ENCODE results near the gene PAPPA2. TPM values are rescaled to one million over a fixed set of nuclear protein-coding genes. Genes with fewer than 3 reads are reported as not detected.

Gene PAPPA2
- total and polyA plus RNA-seq, 2 of the 8 experiments (the other 6 are each of a cell fraction or from before 2014, with no cell fraction given), result 0.08 to 0.88 TPM

DNA sequence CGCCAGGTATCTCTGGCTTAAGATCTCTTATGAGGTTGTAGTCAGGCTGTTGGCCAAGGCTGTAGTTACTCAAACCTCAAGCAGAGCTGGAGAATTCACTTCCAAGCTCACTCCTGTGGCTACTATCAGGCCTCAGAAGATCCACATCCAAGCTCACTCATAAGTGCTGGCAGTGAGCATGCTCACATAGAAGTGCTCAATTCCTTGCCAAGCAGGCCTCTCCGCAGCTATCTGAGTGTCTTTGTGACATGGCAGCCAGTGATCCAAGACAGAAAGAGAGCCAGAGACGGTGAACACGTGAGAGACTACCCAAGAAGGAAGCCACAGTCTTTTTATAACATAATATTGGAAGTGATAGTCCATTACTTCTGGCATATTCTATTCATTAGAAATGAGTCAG, 278.2 kb downstream of the PAPPA2 start:
- Histone ChIP-seq H3K18ac (ENCODE audit: extremely low read depth, low read length) (no peak overlapping the region), H3K79me2 (ENCODE audit: control insufficient read depth in 1 of 2, insufficient read depth in 2 of 2, low read length in 2 of 2) (no peaks in the 10 kb centered on the region), H4K20me1 (replicated peaks in 1 of 2; ENCODE audit: control insufficient read depth in 1 of 2, insufficient read depth in 2 of 2, low read length in 2 of 2) (no peaks in the 10 kb centered on the region), H4K8ac (ENCODE audit: extremely low read depth, insufficient read depth, low read length) (no peak overlapping the region), H3K4me2 (ENCODE audit: insufficient read depth in 1 of 2, low read depth in 2 of 2, low read length in 2 of 2) (no peak overlapping the region), H3K4ac (replicated peaks; ENCODE audit: insufficient read length, low read depth, low read length) (no peak overlapping the region), H2BK5ac (ENCODE audit: low read depth, low read length) (no peak overlapping the region), H3K9ac (replicated peaks in 1 of 4; ENCODE audit: extremely low read depth in 1 of 4, low read depth in 3 of 4, low read length in 3 of 4) (no peak overlapping the region), H3K4me3 (ENCODE audit: extremely low read depth in 1 of 4, insufficient read depth in 2 of 4, low read depth in 3 of 4, low read length in 4 of 4) (no peak overlapping the region), H4K91ac (replicated peaks; ENCODE audit: insufficient read length, low read length) (no peak overlapping the region), H3K27ac (ENCODE audit: low read depth, low read length) (no peak overlapping the region), H2BK12ac (ENCODE audit: low read depth, low read length) (no peak overlapping the region), H2BK20ac (ENCODE audit: low read length) (no peak overlapping the region), H3K79me1 (ENCODE audit: low read depth, low read length) (no peaks in the 10 kb centered on the region), H3K4me1 (replicated peaks in 1 of 4; ENCODE audit: control insufficient read depth in 3 of 4, insufficient read depth in 4 of 4, low read length in 3 of 4) (peaks cover 0 to 3% (median 0%) of the 10 kb centered on the region in 4 experiments; a peak in 1 of 7 replicates), H3K23me2 (ENCODE audit: low read depth, low read length) (no peaks in the 10 kb centered on the region), H3K56ac (replicated peaks; ENCODE audit: insufficient read length, low read depth, low read length) (no peak overlapping the region), H3K23ac (ENCODE audit: insufficient read length) (no peak overlapping the region), H2AK5ac (ENCODE audit: low read depth, low read length) (no peak overlapping the region), H2BK120ac (replicated peaks; ENCODE audit: low read depth, low read length) (no peak overlapping the region), H3K14ac (ENCODE audit: insufficient read length) (no peak overlapping the region), H3K27me3 (replicated peaks in 1 of 4; ENCODE audit: control insufficient read depth in 3 of 4, extremely low read depth in 1 of 4, insufficient read depth in 3 of 4, low read length in 3 of 4) (no peaks in the 10 kb centered on the region), H2AFZ (ENCODE audit: low read length) (no peak overlapping the region), H3K36me3 (ENCODE audit: control insufficient read depth in 2 of 4, insufficient read depth in 4 of 4, low read length in 3 of 4) (no peaks in the 10 kb centered on the region), H3K9me3 (ENCODE audit: insufficient read depth in 2 of 2, low read depth in 1 of 2, low read length in 1 of 2) (no peaks in the 10 kb centered on the region), H2BK15ac (ENCODE audit: low read length) (no peak overlapping the region), H4K5ac (ENCODE audit: insufficient read length, low read depth, low read length) (no peak overlapping the region)
- TF ChIP-seq, protein P1, sequence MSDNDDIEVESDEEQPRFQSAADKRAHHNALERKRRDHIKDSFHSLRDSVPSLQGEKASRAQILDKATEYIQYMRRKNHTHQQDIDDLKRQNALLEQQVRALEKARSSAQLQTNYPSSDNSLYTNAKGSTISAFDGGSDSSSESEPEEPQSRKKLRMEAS (IDR thresholded peaks at IDR 0.05), result no peak
- TF ChIP-seq GTF2F1 (IDR thresholded peaks at IDR 0.05; ENCODE audit: borderline replicate concordance, low read depth, low read length) (no peak), SUZ12 (IDR thresholded peaks at IDR 0.05; ENCODE audit: low read length) (no peak), HDAC6 (IDR thresholded peaks at IDR 0.05; ENCODE audit: low read depth, low read length) (no peak), POU5F1 (IDR thresholded peaks at IDR 0.05; ENCODE audit: low read depth, low read length) (no peak), BRCA1 (IDR thresholded peaks at IDR 0.05; ENCODE audit: low read depth, low read length) (no peak), NANOG (IDR thresholded peaks at IDR 0.05; ENCODE audit: insufficient read depth, low read depth, low read length, poor library complexity, severe bottlenecking) (no peak), SP1 (IDR thresholded peaks at IDR 0.05; ENCODE audit: low read depth, low read length) (no peak), GABPA (IDR thresholded peaks at IDR 0.05; ENCODE audit: borderline replicate concordance, insufficient read depth, low read length) (no peak)
- TF ChIP-seq, protein P2, sequence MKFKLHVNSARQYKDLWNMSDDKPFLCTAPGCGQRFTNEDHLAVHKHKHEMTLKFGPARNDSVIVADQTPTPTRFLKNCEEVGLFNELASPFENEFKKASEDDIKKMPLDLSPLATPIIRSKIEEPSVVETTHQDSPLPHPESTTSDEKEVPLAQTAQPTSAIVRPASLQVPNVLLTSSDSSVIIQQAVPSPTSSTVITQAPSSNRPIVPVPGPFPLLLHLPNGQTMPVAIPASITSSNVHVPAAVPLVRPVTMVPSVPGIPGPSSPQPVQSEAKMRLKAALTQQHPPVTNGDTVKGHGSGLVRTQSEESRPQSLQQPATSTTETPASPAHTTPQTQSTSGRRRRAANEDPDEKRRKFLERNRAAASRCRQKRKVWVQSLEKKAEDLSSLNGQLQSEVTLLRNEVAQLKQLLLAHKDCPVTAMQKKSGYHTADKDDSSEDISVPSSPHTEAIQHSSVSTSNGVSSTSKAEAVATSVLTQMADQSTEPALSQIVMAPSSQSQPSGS (IDR thresholded peaks at IDR 0.05; ENCODE audit: low read length), result no peak
- TF ChIP-seq, protein P3, sequence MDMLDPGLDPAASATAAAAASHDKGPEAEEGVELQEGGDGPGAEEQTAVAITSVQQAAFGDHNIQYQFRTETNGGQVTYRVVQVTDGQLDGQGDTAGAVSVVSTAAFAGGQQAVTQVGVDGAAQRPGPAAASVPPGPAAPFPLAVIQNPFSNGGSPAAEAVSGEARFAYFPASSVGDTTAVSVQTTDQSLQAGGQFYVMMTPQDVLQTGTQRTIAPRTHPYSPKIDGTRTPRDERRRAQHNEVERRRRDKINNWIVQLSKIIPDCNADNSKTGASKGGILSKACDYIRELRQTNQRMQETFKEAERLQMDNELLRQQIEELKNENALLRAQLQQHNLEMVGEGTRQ (IDR thresholded peaks at IDR 0.05; ENCODE audit: low read length), result no peak
- no peak for DNase-seq (ENCODE audit: low read depth in 1 of 2, low spot score in 2 of 2)
- no peak for FAIRE-seq
- CTCF ChIA-PET (ENCODE audit: partially characterized antibody), result interaction anchor here (0.5 to 0.9 kb wide), 5 partner anchors 25 to 1290 kb away, joined by 3 read pairs; no protein-coding TSS in a partner anchor
- POLR2A ChIA-PET (ENCODE audit: partially characterized antibody), result interaction anchor here (0.6 kb wide), 1 partner anchor 189 kb away, joined by 3 read pairs; no protein-coding TSS in a partner anchor
- 87% methylated on average over 4 of the region's 4 CpGs; no CpG with 5 or more reads in 1 of the 2 experiments for WGBS, 2 experiments (ENCODE audit: extremely low coverage in 1 of 2, insufficient coverage in 1 of 2, insufficient read length in 1 of 2, insufficient replicate concordance in 2 of 2, low coverage in 1 of 2, low lambda C conversion rate in 2 of 2, missing lambda C conversion rate in 1 of 2)
